H1 (cell line): ENCODE results near the gene NEK9. TPM values are rescaled to one million over a fixed set of nuclear protein-coding genes. Genes with fewer than 3 reads are reported as not detected.

Experiments
- BACH1 ChIP-seq: IDR thresholded peaks from 2 replicates; pipeline ENCODE4 v1.6.1; 2012; ENCODE audit warnings: low read length, improper control_type of control experiment
- CBX5 ChIP-seq: fragments of 300-800, 300-1000 bp; sonication (generic); IDR thresholded peaks from 2 replicates; pipeline ENCODE4 v1.7.1; 2016; ENCODE audit warnings: antibody characterized with exemption, low read length, low read depth
- CHD2 ChIP-seq: IDR thresholded peaks from 2 replicates; pipeline ENCODE4 v1.6.1; 2012; ENCODE audit warnings: low read length, improper control_type of control experiment
- EGR1 ChIP-seq: IDR thresholded peaks from 2 replicates; pipeline ENCODE4 v1.6.1; 2011; ENCODE audit warnings: low read depth, low read length, borderline replicate concordance
- JUN ChIP-seq: IDR thresholded peaks from 2 replicates; pipeline ENCODE4 v1.6.1; 2011; ENCODE audit warnings: low read depth, mild to moderate bottlenecking, improper control_type of control experiment, low read length
- NANOG ChIP-seq: IDR thresholded peaks from 2 replicates; pipeline ENCODE4 v1.6.1; 2011; ENCODE audit warnings: low read length, low read depth, mild to moderate bottlenecking, inconsistent platforms; ENCODE audit not compliant: insufficient read depth, poor library complexity, severe bottlenecking
- RAD21 ChIP-seq, 2 experiments: IDR thresholded peaks in 1 of 2; conservative IDR thresholded peaks in 1 of 2; 2 replicates each; pipeline ENCODE4 v1.6.1; 2011; ENCODE audit warnings: low read depth in 2 of 2, low read length in 2 of 2, improper control_type of control experiment in 1 of 2, inconsistent platforms in 1 of 2, mild to moderate bottlenecking in 1 of 2, moderate library complexity in 1 of 2
- RNF2 ChIP-seq: fragments of 200-900, 300-1000 bp; sonication (generic); IDR thresholded peaks from 2 replicates; pipeline ENCODE4 v1.7.1; 2016; ENCODE audit warnings: borderline replicate concordance, low read depth, mild to moderate bottlenecking, antibody characterized with exemption, low read length; ENCODE audit not compliant: poor library complexity, severe bottlenecking; ENCODE audit errors: missing control alignments
- SAP30 ChIP-seq: fragments of 300-600 bp; sonication (generic); IDR thresholded peaks from 2 replicates; pipeline ENCODE4 v1.7.1; 2012; ENCODE audit warnings: low read length, moderate library complexity, mild to moderate bottlenecking, inconsistent platforms; ENCODE audit not compliant: insufficient read depth, insufficient replicate concordance
- SIN3A ChIP-seq, 2 experiments: IDR thresholded peaks in 1 of 2; conservative IDR thresholded peaks in 1 of 2; 2 replicates each; pipeline ENCODE4 v1.6.1; 2011 to 2012; ENCODE audit warnings: low read length in 2 of 2, improper control_type of control experiment in 1 of 2, low read depth in 1 of 2, mild to moderate bottlenecking in 1 of 2
- SIRT6 ChIP-seq: IDR thresholded peaks from one replicate; pipeline ENCODE4 v1.7.1; 2012; ENCODE audit warnings: low read length, inconsistent platforms
- SIX5 ChIP-seq: IDR thresholded peaks from 2 replicates; pipeline ENCODE4 v1.6.1; 2011; ENCODE audit warnings: mild to moderate bottlenecking, low read depth, low read length
- SP1 ChIP-seq: IDR thresholded peaks from 2 replicates; pipeline ENCODE4 v1.6.1; 2011; ENCODE audit warnings: low read depth, low read length
- SP2 ChIP-seq: IDR thresholded peaks from 2 replicates; pipeline ENCODE4 v1.6.1; 2012; ENCODE audit warnings: mild to moderate bottlenecking, low read length, inconsistent platforms
- SUZ12 ChIP-seq: fragments of 200-600 bp; sonication (generic); IDR thresholded peaks from 2 replicates; pipeline ENCODE4 v1.6.1; 2012; ENCODE audit warnings: mild to moderate bottlenecking, inconsistent platforms, low read length, moderate library complexity, mixed read lengths
- polyA plus RNA-seq, 7 experiments: library from polyadenylated mRNA; depleted of rRNA in 3 of 7; stranded (reverse) in 5 of 7; unstranded in 2 of 7; fragments of >200 nt in 5 of 7; fragments of 200-250 nt in 2 of 7; gene quantifications; 1 replicate in 5 of 7; 2 replicates in 1 of 7; 4 replicates in 1 of 7; pipeline versions ENCODE4 v1.2.1 to v1.2.3, GENCODE V29; 2011 to 2013; ENCODE audit warnings: missing spikeins in 2 of 7, mixed read lengths in 2 of 7
- total RNA-seq: library from RNA; stranded (reverse); fragmentation: NEBNext Ultra II Directional; extraction: Animal tissue kit (Norgen Biotek cat#: 25700); gene quantifications from 2 replicates; pipeline ENCODE4 v1.2.1, GENCODE V29; 2021
- TF ChIP-seq, protein P1 (sequence below): IDR thresholded peaks from 2 replicates; pipeline ENCODE4 v1.6.1; 2011; ENCODE audit warnings: low read length, improper control_type of control experiment
- TF ChIP-seq, protein P2 (sequence below), 3 experiments: IDR thresholded peaks; 1 replicate in 2 of 3; 2 replicates in 1 of 3; pipeline versions ENCODE4 v1.5.1 to v1.6.1; 2011; ENCODE audit warnings: low read length in 3 of 3, mild to moderate bottlenecking in 3 of 3, inconsistent platforms in 2 of 3, low read depth in 1 of 3, moderate library complexity in 1 of 3; ENCODE audit not compliant: insufficient read depth in 1 of 3; ENCODE audit errors: control extremely low read depth in 1 of 3
- TF ChIP-seq, protein P3 (sequence below): IDR thresholded peaks from 2 replicates; pipeline ENCODE4 v1.6.1; 2012; ENCODE audit warnings: low read length, inconsistent platforms

The NEK9 gene
- total and polyA plus RNA-seq, 2 of the 8 experiments (the other 6 are each of a cell fraction or from before 2014, with no cell fraction given): 16.0 to 43.6 TPM

DNA sequence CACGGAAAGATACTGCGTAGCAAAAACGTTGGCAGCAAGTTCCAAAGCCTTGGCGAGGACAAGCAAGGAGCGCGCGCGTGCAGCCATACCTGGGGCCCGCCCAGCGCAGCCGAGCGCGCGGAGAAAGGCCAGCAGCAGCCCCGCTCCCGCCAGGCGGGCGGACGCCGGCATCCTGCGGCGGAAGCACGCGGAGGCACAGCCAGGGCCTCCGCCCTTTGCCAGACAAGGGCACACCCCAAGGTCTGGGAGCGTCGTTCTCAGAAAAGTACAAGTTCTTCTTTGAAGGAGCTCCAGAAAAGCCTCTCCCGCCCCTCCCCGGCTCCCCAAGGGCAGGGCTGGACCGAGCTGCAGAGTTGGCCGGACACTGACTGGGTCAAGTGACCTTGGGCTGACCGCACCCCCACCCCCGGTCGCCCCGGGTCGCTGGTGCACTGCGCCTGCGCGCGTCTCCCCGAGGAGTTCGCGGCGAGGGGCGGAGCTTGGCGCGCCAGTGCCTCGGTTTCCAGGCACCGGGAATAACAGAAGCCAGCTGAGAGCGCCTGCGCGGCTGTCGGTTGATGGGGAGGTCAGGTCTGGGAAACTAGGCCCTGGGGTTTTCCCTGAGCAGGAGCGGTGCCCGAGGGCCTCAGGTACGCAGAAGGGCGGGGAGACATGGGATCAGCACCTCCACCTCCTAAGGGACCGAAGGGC is 57.6 kb downstream of the NEK9 start, which contains the start of gene ZC2HC1C (continued):
- TF ChIP-seq SIN3A (conservative IDR thresholded peaks at IDR 0.05 in 1 of 2, IDR thresholded peaks at IDR 0.05 in 1 of 2; ENCODE audit: low read depth in 1 of 2, low read length in 2 of 2): peak; percentile 44 to 78; a peak in 2 of 4 replicates
- TF ChIP-seq, protein P1, sequence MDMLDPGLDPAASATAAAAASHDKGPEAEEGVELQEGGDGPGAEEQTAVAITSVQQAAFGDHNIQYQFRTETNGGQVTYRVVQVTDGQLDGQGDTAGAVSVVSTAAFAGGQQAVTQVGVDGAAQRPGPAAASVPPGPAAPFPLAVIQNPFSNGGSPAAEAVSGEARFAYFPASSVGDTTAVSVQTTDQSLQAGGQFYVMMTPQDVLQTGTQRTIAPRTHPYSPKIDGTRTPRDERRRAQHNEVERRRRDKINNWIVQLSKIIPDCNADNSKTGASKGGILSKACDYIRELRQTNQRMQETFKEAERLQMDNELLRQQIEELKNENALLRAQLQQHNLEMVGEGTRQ: no peak
- TF ChIP-seq RAD21 (IDR thresholded peaks at IDR 0.05 in 1 of 2, conservative IDR thresholded peaks at IDR 0.05 in 1 of 2; ENCODE audit: low read depth in 2 of 2, low read length in 2 of 2): no peak
- TF ChIP-seq, protein P2, sequence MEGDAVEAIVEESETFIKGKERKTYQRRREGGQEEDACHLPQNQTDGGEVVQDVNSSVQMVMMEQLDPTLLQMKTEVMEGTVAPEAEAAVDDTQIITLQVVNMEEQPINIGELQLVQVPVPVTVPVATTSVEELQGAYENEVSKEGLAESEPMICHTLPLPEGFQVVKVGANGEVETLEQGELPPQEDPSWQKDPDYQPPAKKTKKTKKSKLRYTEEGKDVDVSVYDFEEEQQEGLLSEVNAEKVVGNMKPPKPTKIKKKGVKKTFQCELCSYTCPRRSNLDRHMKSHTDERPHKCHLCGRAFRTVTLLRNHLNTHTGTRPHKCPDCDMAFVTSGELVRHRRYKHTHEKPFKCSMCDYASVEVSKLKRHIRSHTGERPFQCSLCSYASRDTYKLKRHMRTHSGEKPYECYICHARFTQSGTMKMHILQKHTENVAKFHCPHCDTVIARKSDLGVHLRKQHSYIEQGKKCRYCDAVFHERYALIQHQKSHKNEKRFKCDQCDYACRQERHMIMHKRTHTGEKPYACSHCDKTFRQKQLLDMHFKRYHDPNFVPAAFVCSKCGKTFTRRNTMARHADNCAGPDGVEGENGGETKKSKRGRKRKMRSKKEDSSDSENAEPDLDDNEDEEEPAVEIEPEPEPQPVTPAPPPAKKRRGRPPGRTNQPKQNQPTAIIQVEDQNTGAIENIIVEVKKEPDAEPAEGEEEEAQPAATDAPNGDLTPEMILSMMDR (IDR thresholded peaks at IDR 0.05; ENCODE audit: control extremely low read depth in 1 of 3, insufficient read depth in 1 of 3, low read depth in 1 of 3, low read length in 3 of 3): peak in 1 of 3 experiments; percentile 2; a peak in 1 of 4 replicates
- no peak for TF ChIP-seq CBX5
- TF ChIP-seq EGR1: no peak
- TF ChIP-seq JUN: no peak
- no peak for TF ChIP-seq NANOG
- no peak for TF ChIP-seq CHD2
- peak; percentile 85 for TF ChIP-seq SAP30
- TF ChIP-seq, protein P3, sequence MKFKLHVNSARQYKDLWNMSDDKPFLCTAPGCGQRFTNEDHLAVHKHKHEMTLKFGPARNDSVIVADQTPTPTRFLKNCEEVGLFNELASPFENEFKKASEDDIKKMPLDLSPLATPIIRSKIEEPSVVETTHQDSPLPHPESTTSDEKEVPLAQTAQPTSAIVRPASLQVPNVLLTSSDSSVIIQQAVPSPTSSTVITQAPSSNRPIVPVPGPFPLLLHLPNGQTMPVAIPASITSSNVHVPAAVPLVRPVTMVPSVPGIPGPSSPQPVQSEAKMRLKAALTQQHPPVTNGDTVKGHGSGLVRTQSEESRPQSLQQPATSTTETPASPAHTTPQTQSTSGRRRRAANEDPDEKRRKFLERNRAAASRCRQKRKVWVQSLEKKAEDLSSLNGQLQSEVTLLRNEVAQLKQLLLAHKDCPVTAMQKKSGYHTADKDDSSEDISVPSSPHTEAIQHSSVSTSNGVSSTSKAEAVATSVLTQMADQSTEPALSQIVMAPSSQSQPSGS: no peak
- TF ChIP-seq SUZ12: no peak
- no peak for TF ChIP-seq SP1
- TF ChIP-seq SIRT6: no peak
- 0 out of 2 replicates have a peak, but pooled peaks have one; percentile 11 for TF ChIP-seq BACH1
- no peak for TF ChIP-seq SIX5
- no peak for TF ChIP-seq SP2
- no peak for TF ChIP-seq RNF2
